RKO (cell line): ENCODE data around the gene TMEM168.

Source experiments
- DNase-seq: peaks from one replicate; pipeline ENCODE4 v3.0.0-alpha.2; 2016; ENCODE audit warnings: low spot score

The TMEM168 gene

GRCh38 chr7:112714917-112715316 is 75.3 kb downstream of the TMEM168 start:
- DNase-seq = no peak
